Stimulated activated CD4-positive, alpha-beta T cell treated with anti-CD3 and anti-CD28 coated beads, TNF-alpha, amount 100 ng/mL, for 48 hours (primary cell): ENCODE results near the gene DPP6.

Experiments
- DNase-seq, 3 donors: peaks; one replicate each; pipeline ENCODE4 v3.0.0-alpha.2; 2020; ENCODE audit warnings: low read depth in 3 of 3

The DPP6 gene

DNA sequence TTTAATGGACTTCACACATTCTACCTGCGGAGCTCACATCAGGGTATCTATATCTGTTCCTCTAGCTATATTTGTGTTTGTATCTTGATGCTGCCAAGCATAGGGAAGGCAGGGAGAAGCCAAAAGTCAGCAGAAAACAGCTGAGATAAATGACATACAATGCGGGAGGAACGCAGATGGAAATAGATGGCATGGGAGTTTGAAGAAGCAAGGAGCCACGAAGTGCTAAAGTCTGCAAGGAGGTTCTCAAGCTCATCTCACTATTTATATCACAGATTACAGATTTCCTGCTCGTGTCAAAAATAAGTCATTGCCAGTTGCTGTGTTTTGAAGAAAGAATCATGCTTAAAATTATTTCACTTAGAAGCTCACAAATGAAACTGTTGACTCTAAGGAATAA lies 180.5 kb downstream of the DPP6 start:
- DNase-seq = no peak

- DNase-seq = no peak
These were observed 189.8 kb downstream of the DPP6 start for GRCh38 chr7:154241988-154242387.

DNA sequence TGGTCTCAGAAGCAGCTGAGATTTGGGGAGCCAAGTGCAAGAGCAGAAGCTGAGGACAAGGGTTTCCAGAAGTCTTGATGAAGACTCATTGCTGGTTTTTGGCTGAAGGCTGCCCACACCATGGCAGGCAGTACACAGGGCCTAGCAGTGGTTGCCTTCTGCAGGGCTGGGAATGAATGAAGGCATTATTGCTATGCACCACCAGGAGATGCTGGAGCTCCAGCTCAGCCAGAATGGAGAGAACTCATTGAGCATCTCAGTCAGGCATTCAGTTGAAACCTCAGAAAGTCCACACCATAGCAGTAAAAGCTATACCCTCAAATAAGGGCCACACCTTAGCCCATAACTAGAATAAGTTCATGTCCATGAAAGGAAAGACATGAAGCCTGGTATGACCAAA lies 190.5 kb downstream of the DPP6 start:
- DNase-seq = no peak

- DNase-seq = no peak
These were observed 199.8 kb downstream of the DPP6 start for GRCh38 chr7:154252046-154252445.

DNA sequence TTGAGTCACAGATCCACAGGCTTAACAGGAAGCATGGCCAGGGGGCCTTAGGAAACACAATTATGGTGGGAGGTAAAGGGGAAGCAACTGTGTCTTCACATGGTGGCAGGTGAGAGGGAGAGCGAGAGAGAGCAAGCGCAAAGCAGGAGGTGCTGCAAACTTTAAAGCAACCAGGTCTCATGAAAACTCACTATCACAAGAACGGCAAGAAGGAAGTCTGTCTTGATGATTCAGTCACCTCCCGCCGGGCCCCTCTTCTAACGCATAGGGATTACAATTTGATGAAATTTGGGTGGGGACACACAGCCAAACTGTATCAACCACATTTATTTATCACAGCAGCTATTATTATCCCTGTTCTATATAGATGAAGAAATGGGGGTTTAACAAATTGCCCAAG lies 201.6 kb downstream of the DPP6 start:
- DNase-seq = no peak

DNA sequence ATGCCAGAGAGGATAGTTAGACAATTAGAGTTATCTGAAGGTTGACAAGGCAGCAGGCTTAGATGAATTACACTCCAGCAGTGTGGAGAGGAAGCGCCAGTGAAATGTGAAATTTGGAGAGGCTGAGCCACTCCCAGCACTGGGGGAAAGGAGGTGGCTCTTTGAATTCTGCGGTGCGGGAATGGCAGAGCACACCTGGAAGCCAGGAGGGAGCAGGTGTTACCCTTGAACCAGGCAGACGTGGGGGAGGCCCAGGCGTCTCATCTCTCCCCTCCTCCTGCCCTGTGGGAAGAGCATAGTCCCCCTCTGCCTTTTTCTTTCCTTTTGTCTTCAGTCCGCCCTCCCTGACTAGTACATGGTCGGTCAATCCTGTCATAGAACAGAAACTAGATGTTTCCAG lies 203.1 kb downstream of the DPP6 start:
- no peak for DNase-seq

GRCh38 chr7:154256150-154256549 lies 204.0 kb downstream of the DPP6 start:
- DNase-seq = no peak

- DNase-seq = no peak
These were observed 207.2 kb downstream of the DPP6 start for GRCh38 chr7:154259396-154259795.

GRCh38 chr7:154287356-154287755 lies 235.2 kb downstream of the DPP6 start:
- DNase-seq = no peak

GRCh38 chr7:154289119-154289518 lies 236.9 kb downstream of the DPP6 start:
- DNase-seq = no peak

DNA sequence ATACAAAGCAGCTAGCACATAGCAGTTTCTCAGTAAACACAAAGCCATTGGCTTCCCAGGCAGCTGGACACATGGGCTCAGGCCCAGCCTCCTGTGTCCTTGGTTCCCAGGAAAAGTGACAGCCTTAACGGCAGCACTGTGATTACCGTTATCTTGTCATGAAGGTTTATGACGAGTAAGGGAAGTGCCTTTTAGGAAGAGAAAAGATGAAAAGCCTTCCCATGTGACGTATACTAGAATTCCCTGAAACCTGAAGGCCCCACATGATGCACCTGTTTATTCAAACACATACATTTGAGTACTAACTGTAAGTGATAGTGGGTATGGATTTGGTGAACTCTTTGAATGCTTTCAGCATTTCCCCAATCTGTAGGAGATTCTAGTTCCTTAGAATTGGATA lies 244.2 kb downstream of the DPP6 start:
- no peak for DNase-seq

- no peak for DNase-seq
These were observed 247.5 kb downstream of the DPP6 start for GRCh38 chr7:154299736-154300135.

- DNase-seq = no peak
These were observed 250.2 kb downstream of the DPP6 start for GRCh38 chr7:154302380-154302779.

DNA sequence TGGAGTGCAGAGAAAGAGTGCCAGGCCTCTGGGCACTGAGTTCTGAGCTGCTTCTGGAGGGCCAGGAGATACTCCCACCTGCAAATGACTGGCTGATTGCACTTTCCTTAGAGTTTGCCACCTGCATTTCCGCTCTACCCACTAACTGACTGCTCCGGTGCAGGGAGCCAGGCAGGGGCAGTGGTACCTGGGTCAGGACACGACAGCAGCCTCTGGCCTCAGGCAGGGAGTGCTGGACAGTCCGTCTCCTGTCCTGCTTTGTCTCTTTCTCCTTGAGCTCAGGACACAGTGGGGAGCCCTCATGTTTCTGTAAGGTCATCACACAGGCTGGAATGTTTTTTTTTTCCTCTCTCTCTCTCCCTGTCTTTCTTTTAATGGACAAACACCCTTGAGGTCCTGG lies 252.0 kb downstream of the DPP6 start:
- DNase-seq = no peak

GRCh38 chr7:154304740-154305700 lies 252.8 kb downstream of the DPP6 start:
- no peak for DNase-seq

DNA sequence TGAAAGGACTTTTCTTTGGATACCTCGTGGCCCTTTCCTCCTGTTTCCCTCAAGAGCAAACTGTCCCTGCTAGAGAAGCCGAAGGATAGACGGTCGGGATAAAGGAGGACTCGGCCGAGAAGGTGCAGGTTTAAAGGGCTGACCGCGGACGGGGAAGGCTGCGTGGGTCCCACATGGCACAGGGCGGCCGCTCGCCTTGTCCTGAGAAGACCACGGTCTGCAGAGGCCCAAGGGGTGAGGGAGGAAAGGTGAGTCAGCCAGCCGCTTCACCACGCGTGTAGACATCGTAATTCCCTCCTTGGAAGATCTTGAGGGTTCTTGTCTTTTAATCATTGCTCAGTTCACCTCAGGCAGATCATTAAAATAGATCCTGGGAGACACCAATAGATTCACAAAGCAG lies 253.8 kb downstream of the DPP6 start:
- no peak for DNase-seq

DNA sequence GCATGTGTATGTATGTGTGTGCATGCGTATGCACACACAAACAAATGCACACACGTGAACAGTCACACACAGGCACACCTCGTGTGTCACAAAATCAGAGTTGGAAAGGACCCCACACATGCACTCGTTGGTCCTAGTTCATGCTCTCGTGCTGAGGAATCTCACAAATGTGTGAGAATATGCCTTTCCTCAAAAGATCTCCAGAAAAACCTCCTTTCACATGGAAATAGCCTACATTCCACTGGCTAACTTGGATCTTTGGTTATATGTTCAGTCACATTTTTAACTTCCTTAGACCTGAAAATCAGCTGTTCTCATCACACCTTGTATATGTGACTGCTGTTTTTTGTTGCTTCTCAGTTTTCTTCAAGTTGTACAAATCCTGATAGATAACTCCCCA lies 256.7 kb downstream of the DPP6 start:
- DNase-seq = no peak

DNA sequence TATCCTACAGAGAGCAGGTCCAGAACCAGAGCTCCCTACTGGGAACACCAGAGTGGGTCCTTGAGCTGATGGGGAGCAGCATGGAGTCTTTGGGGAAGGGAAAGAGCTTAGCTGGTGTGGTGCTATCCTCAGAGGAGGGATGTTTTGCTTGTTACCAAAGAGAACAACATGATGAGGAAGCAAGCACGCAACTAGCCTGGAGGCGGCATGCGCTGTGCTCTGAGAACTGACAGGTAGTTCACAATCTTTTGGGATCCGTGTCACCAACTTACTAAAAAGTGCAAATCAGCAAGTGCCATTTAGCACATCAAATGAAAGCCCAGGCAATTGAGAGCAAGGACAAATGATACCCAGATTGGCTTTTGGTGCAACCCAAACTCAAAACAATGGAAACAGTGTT lies 257.9 kb downstream of the DPP6 start:
- no peak for DNase-seq

DNA sequence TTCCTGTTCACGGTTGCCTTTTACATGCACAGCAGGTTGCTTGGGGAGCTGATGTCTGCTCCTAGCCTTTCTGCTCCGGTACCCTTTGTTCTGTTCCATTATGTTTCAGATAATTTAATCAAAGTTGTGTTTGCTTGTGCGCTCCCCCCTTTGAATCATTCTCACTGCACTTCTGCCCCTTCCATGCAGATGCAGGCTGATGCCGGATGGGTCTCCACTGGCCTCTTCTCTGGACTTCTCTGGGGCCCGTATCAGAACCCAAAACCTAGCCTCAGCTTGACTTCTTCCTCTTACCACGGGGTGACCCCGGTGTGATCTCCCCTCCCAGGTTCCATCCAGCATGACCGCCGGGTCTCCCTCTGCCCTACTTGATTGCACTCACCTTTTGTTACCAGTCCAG lies 272.0 kb downstream of the DPP6 start:
- DNase-seq = no peak

- no peak for DNase-seq
These were observed 274.2 kb downstream of the DPP6 start for GRCh38 chr7:154326421-154326820.

- DNase-seq = no peak
These were observed 278.1 kb downstream of the DPP6 start for GRCh38 chr7:154330318-154330717.

GRCh38 chr7:154332811-154333580 lies 280.8 kb downstream of the DPP6 start:
- no peak for DNase-seq

GRCh38 chr7:154336295-154336694 lies 284.1 kb downstream of the DPP6 start:
- no peak for DNase-seq
